Natural killer cell (primary cell): ENCODE results near the gene PCNP. TPM values are rescaled to one million over a fixed set of nuclear protein-coding genes. Genes with fewer than 3 reads are reported as not detected.

Source experiments
- ATAC-seq, 3 donors: fragments of 150-1000 bp in 2 of 3; fragments of 200-7000 bp in 1 of 3; cut with Tn5 transposase; 1 replicate in 1 of 3; 2 replicates in 2 of 3; pipeline ENCODE4 v1.10.0; 2021; ENCODE audit warnings: mild to moderate bottlenecking in 2 of 3, moderate library complexity in 2 of 3
- DNase-seq, 2 donors: peaks; one replicate each; pipeline versions ENCODE4 v3.0.0 to v3.0.0-alpha.2; 2013 to 2021; ENCODE audit warnings: mixed read lengths in 1 of 2
- H3K27ac ChIP-seq: one replicate; pipeline ENCODE4 v1.5.1; 2013; ENCODE audit warnings: mild to moderate bottlenecking, low read length
- H3K27me3 ChIP-seq: one replicate; pipeline ENCODE4 v1.6.1; 2013; ENCODE audit warnings: low read length; ENCODE audit not compliant: control insufficient read depth, insufficient read depth
- H3K36me3 ChIP-seq: one replicate; pipeline ENCODE4 v1.6.1; 2013; ENCODE audit warnings: low read length; ENCODE audit not compliant: control insufficient read depth, insufficient read depth
- H3K4me1 ChIP-seq: one replicate; pipeline ENCODE4 v1.6.1; 2013; ENCODE audit warnings: low read length; ENCODE audit not compliant: control insufficient read depth, insufficient read depth
- H3K4me3 ChIP-seq: one replicate; pipeline ENCODE4 v1.5.1; 2013; ENCODE audit warnings: low read length
- H3K9me3 ChIP-seq: one replicate; pipeline ENCODE4 v1.6.1; 2013; ENCODE audit warnings: low read length; ENCODE audit not compliant: control insufficient read depth, insufficient read depth
- H3K27ac Mint-ChIP-seq, 2 donors: one replicate each; pipeline ENCODE4 v1.8.0; 2022; ENCODE audit warnings: mild to moderate bottlenecking in 2 of 2, mixed read lengths in 2 of 2, moderate library complexity in 1 of 2
- H3K27me3 Mint-ChIP-seq, 2 donors: one replicate each; pipeline ENCODE4 v1.8.0; 2022; ENCODE audit warnings: low read depth in 2 of 2, mixed read lengths in 2 of 2
- H3K36me3 Mint-ChIP-seq: one replicate; pipeline ENCODE4 v1.8.0; 2022; ENCODE audit warnings: mixed read lengths
- H3K4me1 Mint-ChIP-seq, 2 donors: one replicate each; pipeline ENCODE4 v1.8.0; 2022; ENCODE audit warnings: mixed read lengths in 2 of 2
- H3K4me3 Mint-ChIP-seq: one replicate; pipeline ENCODE4 v1.8.0; 2022; ENCODE audit warnings: mild to moderate bottlenecking, moderate library complexity, mixed read lengths
- H3K9me3 Mint-ChIP-seq, 2 donors: one replicate each; pipeline ENCODE4 v1.8.0; 2022; ENCODE audit warnings: mixed read lengths in 2 of 2
- CTCF ChIP-seq: fragments of 200-600 bp; IDR thresholded peaks from one replicate; pipeline ENCODE4 v1.8.0; 2022; ENCODE audit warnings: antibody characterized with exemption
- WGBS: methylation state at CpG from one replicate; pipeline ENCODE4 v1.1.7; 2013; ENCODE audit warnings: missing lambda C conversion rate; ENCODE audit not compliant: insufficient coverage; 5-methylcytosine and 5-hydroxymethylcytosine counted together
- intact Hi-C: fragments of 100-400 bp; cut with micrococcal nuclease; formaldehyde crosslinking; loops from one replicate; pipeline ENCODE4 v1.14.2; 2022
- total RNA-seq, 4 donors: library from RNA; stranded (reverse); fragments of 120-200 nt in 1 of 4; gene quantifications; one replicate each; pipeline versions ENCODE4 v1.2.3 to v1.2.4, GENCODE V29; 2013 to 2022

PCNP gene
- total RNA-seq, 3 donors from 2014 or later (not counting 1 experiment from before 2014, with no cell fraction given) = 119 to 132 (median 124) TPM

- no peak for TF ChIP-seq CTCF
- peak overlapping the region; percentile 90 to 91 for H3K27ac Mint-ChIP-seq
- H3K27me3 Mint-ChIP-seq = no peaks in the 10 kb centered on the region
- DNase-seq = no peak
- no peaks in the 10 kb centered on the region for H3K27me3 ChIP-seq
- intact Hi-C loops = no loop called here
- peaks cover 20 to 24% of the 10 kb centered on the region in 2 donors for H3K4me1 Mint-ChIP-seq
- no peaks in the 10 kb centered on the region for H3K36me3 ChIP-seq
- no peak for ATAC-seq
- peak overlapping the region; percentile 65 for H3K4me3 Mint-ChIP-seq
- peak overlapping the region; percentile 79 for H3K27ac ChIP-seq
- no peaks in the 10 kb centered on the region for H3K9me3 Mint-ChIP-seq
- H3K4me3 ChIP-seq = no peak overlapping the region
- H3K36me3 Mint-ChIP-seq = no peaks in the 10 kb centered on the region
- 96% methylated on average over 8 of the region's 8 CpGs for WGBS
- peaks cover 26% of the 10 kb centered on the region for H3K4me1 ChIP-seq
- no peaks in the 10 kb centered on the region for H3K9me3 ChIP-seq
Measured at GRCh38 chr3:101643009-101643844, 69.2 kb downstream of the PCNP start.

Other genes starting within 250 kb of the PCNP start
- 10 to 100 TPM; 41.4 to 60.6 (median 52.7) TPM for gene SENP7, start 61.0 kb upstream of the PCNP start, total RNA-seq
- 10 to 100 TPM; 18.4 to 19.1 (median 19.0) TPM for gene TRMT10C, start 12.3 kb upstream of the PCNP start, total RNA-seq
- gene ZBTB11, start 103.0 kb downstream of the PCNP start, total RNA-seq = 10 to 100 TPM; 72.0 to 90.9 (median 83.5) TPM
- gene RPL24, start 112.5 kb downstream of the PCNP start, total RNA-seq = 100 to 1,000 TPM; 660 to 850 (median 763) TPM
- 10 to 100 TPM in 1 of 3 donors, 1 to 10 TPM in 2; 8.5 to 11.0 (median 9.4) TPM for gene CEP97, start 150.4 kb downstream of the PCNP start, total RNA-seq
- gene NXPE3, start 205.0 kb downstream of the PCNP start, total RNA-seq = 10 to 100 TPM; 17.0 to 27.1 (median 21.1) TPM